ENCODE results near the gene FOXD4. TPM values are rescaled to one million over a fixed set of nuclear protein-coding genes. Genes with fewer than 3 reads are reported as not detected.
"Not testable (repeated sequence)": the region's sequence is repeated elsewhere in the genome, so short reads cannot be mapped to it uniquely, and the experiment has no call there.

The FOXD4 gene
- total RNA-seq, 1 experiment from 2014 or later: not detected

- H3K9me3 ChIP-seq (ENCODE audit: insufficient read depth, low read depth); H3K36me3 ChIP-seq (ENCODE audit: low read depth); POLR2A ChIA-PET (ENCODE audit: unreplicated experiment); H3K4me2 ChIP-seq; H3F3A ChIP-seq (ENCODE audit: insufficient read depth, low read depth); DNase-seq; intact Hi-C loops (cut with micrococcal nuclease; ENCODE audit: unreplicated experiment); H3K4me3 ChIP-seq; H3K4me1 ChIP-seq (replicated peaks; ENCODE audit: insufficient read depth); BruUV-seq (replicated peaks); H3K9me2 ChIP-seq (ENCODE audit: insufficient read depth); H2AFZ ChIP-seq; H3K27ac ChIP-seq; H4K20me1 ChIP-seq (ENCODE audit: insufficient read depth); H3K27me3 ChIP-seq (ENCODE audit: insufficient read depth, low read depth); CTCF ChIA-PET; H3K79me2 ChIP-seq (ENCODE audit: low read depth): not testable (repeated sequence)
Measured at GRCh38 chr9:73900-74525, 44.2 kb downstream of the FOXD4 start.

GRCh38 chr9:73076-73899 is 44.9 kb downstream of the FOXD4 start:
- H3K9me3 ChIP-seq (ENCODE audit: insufficient read depth, low read depth); BruUV-seq (replicated peaks); H3F3A ChIP-seq (ENCODE audit: insufficient read depth, low read depth); H3K4me2 ChIP-seq; H2AFZ ChIP-seq; H3K4me1 ChIP-seq (replicated peaks; ENCODE audit: insufficient read depth); H3K27me3 ChIP-seq (ENCODE audit: insufficient read depth, low read depth); H3K27ac ChIP-seq; H4K20me1 ChIP-seq (ENCODE audit: insufficient read depth); H3K79me2 ChIP-seq (ENCODE audit: low read depth); H3K9me2 ChIP-seq (ENCODE audit: insufficient read depth); H3K36me3 ChIP-seq (ENCODE audit: low read depth); DNase-seq; POLR2A ChIA-PET (ENCODE audit: unreplicated experiment); intact Hi-C loops (cut with micrococcal nuclease; ENCODE audit: unreplicated experiment); CTCF ChIA-PET; H3K4me3 ChIP-seq: not testable (repeated sequence)

Other genes with a start within 250 kb of the FOXD4 start
- 19.0 and 26.1 TPM in 2 replicates for gene WASHC1, start 89.0 kb downstream of the FOXD4 start, total RNA-seq (2021)
- 16.7 and 19.5 TPM in 2 replicates for gene ZNG1A, start 60.6 kb upstream of the FOXD4 start, total RNA-seq (2021)
- gene DOCK8, start 96.4 kb upstream of the FOXD4 start, total RNA-seq (2021): 7.5 and 8.1 TPM in 2 replicates